Activated effector memory CD4-positive, alpha-beta T cell treated with anti-CD3 and anti-CD28 coated beads, Interleukin-2, amount 50 U/mL, for 16 hours (primary cell): ENCODE data around the gene SUCNR1.
"Not testable (repeated sequence)": the region's sequence is repeated elsewhere in the genome, so short reads cannot be mapped to it uniquely, and the experiment has no call there.

ENCODE experiments used
- DNase-seq: peaks from one replicate; pipeline ENCODE4 v3.0.0-alpha.2; 2020

SUCNR1 gene

GRCh38 chr3:151903501-151903991 lies 30.1 kb downstream of the SUCNR1 start:
- DNase-seq = no peak

- DNase-seq = no peak
Observed at GRCh38 chr3:151905647-151906046, 32.2 kb downstream of the SUCNR1 start.

GRCh38 chr3:151906751-151907150 lies 33.3 kb downstream of the SUCNR1 start:
- no peak for DNase-seq

- no peak for DNase-seq
Observed at GRCh38 chr3:151908399-151908798, 35.0 kb downstream of the SUCNR1 start.

GRCh38 chr3:151909681-151910405 lies 36.4 kb downstream of the SUCNR1 start:
- no peak for DNase-seq

- DNase-seq = no peak
Observed at GRCh38 chr3:151911462-151911861, 38.0 kb downstream of the SUCNR1 start.

GRCh38 chr3:151912028-151912427 lies 38.6 kb downstream of the SUCNR1 start:
- DNase-seq = no peak

- DNase-seq = no peak
Observed at GRCh38 chr3:151916781-151917180, 43.3 kb downstream of the SUCNR1 start.

GRCh38 chr3:151918253-151919029 lies 45.0 kb downstream of the SUCNR1 start:
- no peak for DNase-seq

- no peak for DNase-seq
Observed at GRCh38 chr3:151919030-151919328, 45.5 kb downstream of the SUCNR1 start.

- DNase-seq = no peak
Observed at GRCh38 chr3:151919446-151919845, 46.0 kb downstream of the SUCNR1 start.

GRCh38 chr3:151923901-151924300 lies 50.5 kb downstream of the SUCNR1 start:
- no peak for DNase-seq

- no peak for DNase-seq
Observed at GRCh38 chr3:151924753-151925152, 51.3 kb downstream of the SUCNR1 start.

- no peak for DNase-seq
Observed at GRCh38 chr3:151925419-151925818, 52.0 kb downstream of the SUCNR1 start.

- no peak for DNase-seq
Observed at GRCh38 chr3:151925876-151926275, 52.4 kb downstream of the SUCNR1 start.

- no peak for DNase-seq
Observed at GRCh38 chr3:151926956-151927355, 53.5 kb downstream of the SUCNR1 start.

- not testable (repeated sequence) for DNase-seq
Observed at GRCh38 chr3:151927915-151928525, 54.6 kb downstream of the SUCNR1 start.

GRCh38 chr3:151931171-151931570 lies 57.7 kb downstream of the SUCNR1 start:
- no peak for DNase-seq

- DNase-seq = no peak
Observed at GRCh38 chr3:151933234-151933853, 59.9 kb downstream of the SUCNR1 start.
